ENCODE data around the gene GUCY1A2.

Gene GUCY1A2

DNA sequence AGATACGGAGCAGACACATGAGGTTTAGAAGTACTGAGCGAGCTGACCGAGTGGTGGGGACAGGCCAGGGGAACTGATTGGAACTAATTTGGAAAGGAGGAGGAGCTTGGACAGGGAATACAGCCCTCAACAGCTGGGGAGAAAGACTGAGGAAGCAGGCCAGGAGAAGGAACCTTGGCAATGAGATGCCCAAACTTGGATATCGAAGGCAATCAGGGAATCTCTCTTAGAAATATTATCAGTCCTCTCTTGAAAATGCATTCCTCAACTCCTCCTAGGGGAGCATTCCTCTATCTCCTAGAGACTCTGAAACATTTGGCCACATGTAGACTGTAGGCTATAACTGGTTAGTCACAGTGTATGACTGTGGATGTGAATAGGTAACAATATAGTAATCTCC, 284.6 kb downstream of the GUCY1A2 start:
- no peak for DNase-seq (ENCODE audit: low read depth in 2 of 2)

GRCh38 chr11:106728859-106729258, 289.4 kb downstream of the GUCY1A2 start:
- no peak for DNase-seq (ENCODE audit: low read depth in 2 of 2)

DNA sequence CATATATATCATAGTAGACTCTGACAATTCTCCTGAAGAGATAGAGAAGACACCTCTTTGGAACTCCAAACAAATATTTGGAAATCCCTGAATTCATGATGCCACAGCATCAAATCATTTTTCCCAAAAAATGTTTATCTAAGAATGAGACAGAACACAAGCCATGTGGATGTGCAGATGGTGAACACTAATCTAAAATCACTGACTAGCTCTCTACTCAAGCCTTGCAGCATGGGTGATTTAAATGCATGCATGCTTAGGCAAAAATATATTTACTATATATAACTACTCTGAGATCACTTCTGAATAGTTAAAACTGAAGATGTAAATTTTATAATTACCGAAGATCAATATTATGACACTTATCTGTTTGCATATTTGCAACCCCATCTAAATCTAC, 289.9 kb downstream of the GUCY1A2 start:
- DNase-seq (ENCODE audit: low read depth in 2 of 2), result no peak

GRCh38 chr11:106727256-106727655, 291.0 kb downstream of the GUCY1A2 start:
- no peak for DNase-seq (ENCODE audit: low read depth in 2 of 2)

DNA sequence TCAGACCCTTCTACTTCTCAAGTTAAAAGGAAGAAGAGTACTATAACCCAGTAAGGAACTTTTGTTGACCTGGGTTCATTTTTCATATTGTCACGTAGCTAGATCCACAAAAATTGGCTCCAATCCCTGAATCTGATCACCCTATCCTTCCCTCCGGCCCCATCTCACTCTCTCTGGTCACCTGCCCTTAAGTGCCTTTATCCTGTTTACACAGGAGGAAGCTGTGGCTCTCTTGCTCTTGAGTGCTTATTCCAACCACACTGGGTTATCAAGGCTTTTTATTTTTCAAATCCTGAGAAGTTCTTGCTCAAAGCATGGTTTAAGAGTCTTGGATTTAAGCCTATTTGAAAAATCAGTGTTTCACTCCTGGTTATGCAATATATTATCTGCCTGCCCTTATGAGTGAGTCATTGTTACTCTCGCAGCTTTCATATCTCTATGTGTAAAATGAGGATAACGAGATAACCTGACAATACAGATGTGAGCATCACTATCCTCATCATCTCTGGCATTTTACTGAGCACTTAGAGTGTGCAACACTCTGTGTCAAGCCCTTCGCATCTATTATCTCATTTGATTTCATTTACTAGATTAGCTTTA, 293.9 kb downstream of the GUCY1A2 start:
- no peak for DNase-seq (ENCODE audit: low read depth in 2 of 2)

- no peak for DNase-seq (ENCODE audit: low read depth in 2 of 2)
Measured at GRCh38 chr11:106723071-106723470, 295.2 kb downstream of the GUCY1A2 start.

DNA sequence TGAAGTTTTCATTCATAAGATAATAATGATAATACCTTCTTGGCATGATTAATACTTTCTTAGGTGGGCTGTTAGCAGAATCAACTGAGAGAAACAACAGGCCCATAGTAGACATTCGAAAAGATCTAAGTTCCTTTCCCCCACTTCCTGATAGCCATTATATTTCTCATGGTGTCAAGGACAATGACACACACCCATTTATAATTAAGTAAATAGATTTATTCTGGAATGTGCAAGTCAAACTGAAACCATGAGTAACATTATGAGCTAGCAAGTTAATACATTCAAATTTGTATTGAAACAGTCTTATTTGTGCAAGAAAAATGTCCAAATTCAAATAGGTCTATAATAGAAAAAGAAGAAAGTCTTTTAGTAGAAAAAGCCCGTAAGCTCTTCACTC, 301.1 kb downstream of the GUCY1A2 start:
- no peak for DNase-seq (ENCODE audit: low read depth in 2 of 2)

GRCh38 chr11:106714199-106714598, 304.1 kb downstream of the GUCY1A2 start:
- no peak for DNase-seq (ENCODE audit: low read depth in 2 of 2)

DNA sequence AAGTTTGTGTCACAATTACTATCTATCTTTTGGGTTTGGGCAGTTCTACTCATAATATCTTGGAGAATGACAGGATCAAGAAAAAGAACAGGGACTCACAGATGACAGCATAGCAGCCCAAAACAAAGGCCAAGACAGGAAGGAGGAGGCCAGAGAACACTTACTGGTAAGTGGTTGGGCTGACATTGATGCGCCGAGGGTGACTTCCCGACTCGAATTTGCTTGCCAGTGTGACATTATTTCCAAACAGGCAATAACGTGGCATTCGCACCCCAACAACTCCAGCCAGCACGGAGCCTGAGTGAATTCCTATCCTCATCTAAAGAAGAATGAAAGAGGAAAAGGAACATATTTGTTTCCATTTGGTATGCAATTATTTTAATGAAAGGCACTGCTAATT, 309.9 kb downstream of the GUCY1A2 start:
- no peak for DNase-seq (ENCODE audit: low read depth in 2 of 2)

DNA sequence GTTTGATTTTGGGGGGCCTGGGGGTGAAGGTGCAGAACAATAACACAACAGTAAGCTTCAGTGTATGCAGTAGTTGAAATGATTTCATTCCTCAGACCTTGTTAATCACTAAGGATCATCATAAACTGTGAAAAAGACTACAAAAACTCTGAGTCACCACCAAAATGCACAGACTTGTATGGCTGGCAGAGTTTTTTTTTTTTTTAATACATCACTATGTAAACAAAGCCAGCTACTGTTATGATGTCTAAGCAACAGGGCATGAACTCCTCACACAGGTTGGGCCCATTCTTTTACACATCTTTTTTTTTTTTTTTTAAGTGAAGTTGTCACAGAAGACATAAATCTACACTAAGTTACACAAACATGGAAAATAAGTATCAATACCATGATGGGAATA, 311.9 kb downstream of the GUCY1A2 start:
- no peak for DNase-seq (ENCODE audit: low read depth in 2 of 2)

GRCh38 chr11:106702805-106703204, 315.5 kb downstream of the GUCY1A2 start:
- DNase-seq (ENCODE audit: low read depth in 2 of 2), result no peak

DNA sequence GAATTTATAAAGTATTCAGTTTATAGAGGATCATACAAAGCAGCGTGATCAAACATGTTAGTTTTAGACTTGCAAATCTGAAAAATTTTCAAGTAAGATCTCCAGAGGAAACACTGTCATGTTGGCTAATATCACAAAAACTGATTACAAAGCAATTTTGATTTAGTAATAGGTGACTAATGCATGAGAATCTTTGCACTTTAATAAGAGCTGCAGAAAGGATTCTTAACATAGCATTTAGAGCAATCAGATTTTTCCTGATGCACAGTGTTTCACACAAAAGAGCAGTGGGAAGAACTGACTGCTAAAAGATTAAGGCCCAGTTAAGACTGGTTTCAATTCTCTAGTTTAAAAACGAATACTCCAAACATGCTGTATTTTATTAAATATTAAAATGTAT, 321.2 kb downstream of the GUCY1A2 start:
- no peak for DNase-seq (ENCODE audit: low read depth in 2 of 2)

- no peak for DNase-seq (ENCODE audit: low read depth in 2 of 2)
Measured at GRCh38 chr11:106695506-106695905, 322.8 kb downstream of the GUCY1A2 start.

DNA sequence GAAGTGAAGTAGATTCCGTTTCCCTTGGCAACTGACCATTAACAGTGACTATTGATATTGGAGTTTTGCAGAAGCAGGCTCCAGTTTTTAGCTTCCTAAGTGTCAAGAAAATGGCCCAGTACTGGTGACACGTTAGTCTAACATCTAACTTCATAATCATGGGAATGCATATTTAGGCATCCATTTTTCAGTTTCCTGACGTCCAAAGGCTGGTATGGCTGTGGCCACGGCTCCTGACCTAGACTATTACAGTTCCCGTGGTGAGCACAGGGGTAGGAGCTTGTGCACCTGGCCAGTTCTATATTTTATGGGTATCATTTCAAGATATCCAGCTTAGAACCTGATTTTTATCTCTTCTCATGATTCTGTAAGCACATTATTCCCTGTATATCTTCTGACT, 323.8 kb downstream of the GUCY1A2 start:
- DNase-seq (ENCODE audit: low read depth in 2 of 2), result no peak

- no peak for DNase-seq (ENCODE audit: low read depth in 2 of 2)
Measured at GRCh38 chr11:106691807-106692365, 326.4 kb downstream of the GUCY1A2 start.

DNA sequence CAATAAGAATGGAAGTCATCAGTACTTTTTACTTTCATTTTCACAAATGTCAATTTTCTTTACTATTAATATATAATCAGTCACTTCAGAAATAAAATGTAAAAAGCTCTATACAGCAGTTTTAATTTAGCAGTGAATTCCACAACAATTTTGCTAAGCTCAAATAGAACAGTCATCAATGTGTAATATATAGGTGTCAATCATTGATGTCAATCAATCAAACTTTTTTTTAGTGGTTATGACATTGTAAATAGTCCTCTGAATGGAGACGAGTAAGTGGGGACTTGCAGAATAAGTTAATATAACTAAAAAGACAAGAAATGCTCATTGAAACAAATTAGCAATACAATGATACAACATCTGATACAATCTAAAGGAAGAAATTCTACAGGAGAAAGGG, 327.4 kb downstream of the GUCY1A2 start:
- DNase-seq (ENCODE audit: low read depth in 2 of 2), result no peak

DNA sequence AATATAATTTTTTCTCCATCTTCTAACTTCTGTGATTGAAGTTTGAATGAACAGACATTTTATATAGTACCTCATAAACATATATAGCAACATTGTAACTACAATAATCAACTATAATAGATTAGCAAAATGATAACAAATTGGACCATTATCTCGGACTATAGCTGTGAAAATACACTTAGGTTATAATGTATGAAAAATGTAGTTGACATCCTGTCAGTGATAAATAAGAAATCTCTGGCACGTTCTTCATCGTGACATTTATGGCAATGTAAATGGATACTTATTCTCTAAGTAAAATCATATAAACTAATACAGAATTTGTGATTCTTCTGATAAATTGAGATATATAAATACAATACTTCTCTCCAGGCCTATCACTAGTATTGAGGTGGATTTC, 333.3 kb downstream of the GUCY1A2 start:
- DNase-seq (ENCODE audit: low read depth in 2 of 2), result no peak

- DNase-seq (ENCODE audit: low read depth in 2 of 2), result no peak
Measured at GRCh38 chr11:106683435-106683834, 334.8 kb downstream of the GUCY1A2 start.

DNA sequence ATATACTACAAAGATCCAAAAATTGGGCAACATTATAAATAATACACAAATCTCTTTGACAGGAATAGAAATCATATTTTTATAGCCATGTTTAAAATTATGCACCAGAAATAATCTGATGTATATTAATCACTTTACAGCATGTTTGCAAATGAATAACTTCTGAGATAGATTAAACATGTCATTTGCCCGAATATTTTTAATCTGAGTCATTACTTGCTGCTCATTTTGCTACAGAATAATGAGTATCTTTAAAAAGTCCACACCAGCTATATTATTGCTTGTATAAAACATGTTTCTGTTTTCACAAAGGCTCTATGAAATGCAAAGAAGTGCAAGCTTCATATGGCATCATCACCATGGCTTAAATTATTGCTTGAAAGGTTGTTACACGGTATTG, 336.8 kb downstream of the GUCY1A2 start:
- DNase-seq (ENCODE audit: low read depth in 2 of 2), result no peak

- DNase-seq (ENCODE audit: low read depth in 2 of 2), result no peak
Measured at GRCh38 chr11:106679581-106679980, 338.7 kb downstream of the GUCY1A2 start.

- no peak for DNase-seq (ENCODE audit: low read depth in 2 of 2)
Measured at GRCh38 chr11:106679181-106679580, 339.1 kb downstream of the GUCY1A2 start.

DNA sequence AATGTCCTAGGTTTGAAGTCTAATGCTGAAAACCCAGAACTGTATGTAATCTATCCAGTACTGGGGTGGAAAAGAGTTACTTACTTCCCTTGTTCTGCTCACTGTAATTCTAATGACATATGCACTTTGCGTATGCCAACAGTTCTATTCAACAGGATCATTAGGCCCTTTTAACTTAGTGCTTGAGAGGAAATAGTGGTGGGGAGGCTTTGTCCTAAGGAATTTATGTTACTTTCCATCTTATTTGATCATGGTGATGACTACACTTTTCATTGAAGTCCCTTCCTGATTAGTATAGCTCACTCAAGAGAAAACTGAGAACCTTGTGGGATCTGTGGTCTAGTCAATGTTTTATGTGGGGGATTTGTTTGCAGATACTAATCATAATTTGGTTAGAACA, 348.2 kb downstream of the GUCY1A2 start:
- DNase-seq (ENCODE audit: low read depth in 2 of 2), result no peak

GRCh38 chr11:106668147-106668546, 350.1 kb downstream of the GUCY1A2 start:
- DNase-seq (ENCODE audit: low read depth in 2 of 2), result no peak

DNA sequence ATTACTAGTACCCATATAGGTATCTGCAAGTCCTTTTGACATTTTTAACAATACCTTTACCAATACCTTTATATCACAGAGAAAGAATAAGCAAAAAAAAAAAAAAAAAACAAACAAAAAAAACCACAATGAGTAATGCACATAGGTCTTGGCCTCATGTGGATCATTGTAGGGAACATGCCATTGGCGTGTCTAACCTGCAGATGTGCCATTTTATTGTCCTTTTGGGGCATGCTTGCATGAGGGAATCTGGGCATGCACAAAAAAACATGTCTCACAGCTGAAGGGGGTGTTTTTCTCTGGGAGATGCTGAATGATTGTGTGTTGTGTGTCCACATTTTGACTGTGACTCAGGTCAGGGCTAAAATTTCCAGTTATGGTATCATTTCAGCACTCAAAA, 361.6 kb downstream of the GUCY1A2 start:
- DNase-seq (ENCODE audit: low read depth in 2 of 2), result no peak
